AG04450 (cell line): ENCODE data around the gene WASF3. TPM values are rescaled to one million over a fixed set of nuclear protein-coding genes. Genes with fewer than 3 reads are reported as not detected.

Experiments
- CTCF ChIA-PET: fragments of 300-600, 350-600 bp; formaldehyde crosslinking; extraction: SDS; loops from one replicate; lab custom pipeline; 2022; ENCODE audit warnings: antibody characterized with exemption, inconsistent platforms; lab: Charles Lee
- POLR2A ChIA-PET: fragments of 350-600 bp; formaldehyde crosslinking; extraction: SDS; loops from one replicate; lab custom pipeline; 2021; ENCODE audit warnings: antibody characterized with exemption, inconsistent platforms; lab: Yijun Ruan, JAX
- DNase-seq: peaks from one replicate; pipeline ENCODE4 v3.0.0-alpha.2; 2011; ENCODE audit warnings: low read depth, low spot score
- H3K27ac ChIP-seq: one replicate; pipeline ENCODE4 v1.5.1; 2012; ENCODE audit warnings: low read depth, low read length, control low read depth
- H3K27me3 ChIP-seq: one replicate; pipeline ENCODE4 v1.6.0; 2012; ENCODE audit warnings: low read length; ENCODE audit not compliant: control insufficient read depth, insufficient read depth
- H3K4me3 ChIP-seq: 2 replicates; pipeline ENCODE4 v1.5.1; 2011; ENCODE audit warnings: mild to moderate bottlenecking, low read depth, low read length, control low read depth
- H3K9me3 ChIP-seq: 2 replicates; pipeline ENCODE4 v1.5.1; 2012; ENCODE audit warnings: low read length; ENCODE audit not compliant: control insufficient read depth, insufficient read depth
- CTCF ChIP-seq: IDR thresholded peaks from 2 replicates; pipeline ENCODE4 v1.5.1; 2011; ENCODE audit warnings: low read depth, low read length, control low read depth, inconsistent platforms
- polyA plus RNA-seq: library from polyadenylated mRNA; depleted of rRNA; stranded (reverse); fragments of >200 nt; gene quantifications from 2 replicates; pipeline ENCODE4 v1.2.3, GENCODE V29; 2011

The WASF3 gene
- polyA plus RNA-seq, 1 experiment = 11.3 TPM

GRCh38 chr13:26541678-26542568, 15.6 kb upstream of the WASF3 start:
- ChIA-PET POLR2A (no interaction called here), CTCF (interaction anchor here (0.7 kb wide), 1 partner anchor 45 kb away, joined by 3 read pairs; no protein-coding TSS in a partner anchor)
- Histone ChIP-seq H3K4me3 (no peak overlapping the region), H3K27ac (no peak overlapping the region), H3K9me3 (no peaks in the 10 kb centered on the region), H3K27me3 (peaks cover 11% of the 10 kb centered on the region)
- no peak for TF ChIP-seq CTCF
- no peak for DNase-seq

GRCh38 chr13:26544707-26545106, 12.8 kb upstream of the WASF3 start:
- H3K4me3 ChIP-seq = no peak overlapping the region
- DNase-seq = no peak
- POLR2A ChIA-PET = no interaction called here
- H3K27me3 ChIP-seq = peaks cover 10% of the 10 kb centered on the region
- H3K27ac ChIP-seq = no peak overlapping the region
- TF ChIP-seq CTCF = no peak
- CTCF ChIA-PET = no interaction called here
- no peaks in the 10 kb centered on the region for H3K9me3 ChIP-seq

- Histone ChIP-seq H3K27ac (no peak overlapping the region), H3K9me3 (no peaks in the 10 kb centered on the region), H3K4me3 (no peak overlapping the region), H3K27me3 (peaks cover 16% of the 10 kb centered on the region)
- no peak for DNase-seq
- ChIA-PET POLR2A (no interaction called here), CTCF (no interaction called here)
- no peak for TF ChIP-seq CTCF
These were observed 9.2 kb upstream of the WASF3 start for GRCh38 chr13:26548205-26548765.

GRCh38 chr13:26549713-26550112, 7.8 kb upstream of the WASF3 start:
- ChIA-PET CTCF (no interaction called here), POLR2A (no interaction called here)
- no peaks in the 10 kb centered on the region for H3K9me3 ChIP-seq
- H3K27ac ChIP-seq = no peak overlapping the region
- no peak overlapping the region for H3K4me3 ChIP-seq
- DNase-seq = no peak
- H3K27me3 ChIP-seq = peaks cover 9% of the 10 kb centered on the region
- TF ChIP-seq CTCF = no peak

GRCh38 chr13:26551255-26551860, 6.1 kb upstream of the WASF3 start:
- no peak for DNase-seq
- no peak for TF ChIP-seq CTCF
- H3K4me3 ChIP-seq = no peak overlapping the region
- H3K27me3 ChIP-seq = peaks cover 19% of the 10 kb centered on the region
- no peak overlapping the region for H3K27ac ChIP-seq
- no peaks in the 10 kb centered on the region for H3K9me3 ChIP-seq
- POLR2A ChIA-PET = no interaction called here
- CTCF ChIA-PET = no interaction called here
